ENCODE results near the gene CFAP141.

DNA sequence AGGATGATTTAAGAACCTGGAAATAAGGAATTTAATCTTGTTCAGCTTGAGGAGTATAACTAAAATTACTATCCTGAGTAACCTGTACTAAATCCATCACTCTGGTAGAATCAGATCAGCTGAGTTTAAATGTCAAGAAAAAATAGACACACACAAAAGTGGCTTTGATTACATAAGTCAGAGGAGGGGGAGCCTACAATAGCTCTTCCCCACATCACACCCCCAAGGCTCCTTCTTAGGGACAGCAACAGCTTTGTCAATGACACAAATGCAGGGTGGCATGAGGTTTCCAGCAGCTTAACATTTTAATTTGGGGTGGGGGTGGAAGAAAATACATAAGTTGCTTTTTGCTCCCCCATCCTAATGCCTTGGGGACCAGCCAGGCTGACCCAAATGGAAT, 38.7 kb downstream of the CFAP141 start:
- TF ChIP-seq, protein P1, sequence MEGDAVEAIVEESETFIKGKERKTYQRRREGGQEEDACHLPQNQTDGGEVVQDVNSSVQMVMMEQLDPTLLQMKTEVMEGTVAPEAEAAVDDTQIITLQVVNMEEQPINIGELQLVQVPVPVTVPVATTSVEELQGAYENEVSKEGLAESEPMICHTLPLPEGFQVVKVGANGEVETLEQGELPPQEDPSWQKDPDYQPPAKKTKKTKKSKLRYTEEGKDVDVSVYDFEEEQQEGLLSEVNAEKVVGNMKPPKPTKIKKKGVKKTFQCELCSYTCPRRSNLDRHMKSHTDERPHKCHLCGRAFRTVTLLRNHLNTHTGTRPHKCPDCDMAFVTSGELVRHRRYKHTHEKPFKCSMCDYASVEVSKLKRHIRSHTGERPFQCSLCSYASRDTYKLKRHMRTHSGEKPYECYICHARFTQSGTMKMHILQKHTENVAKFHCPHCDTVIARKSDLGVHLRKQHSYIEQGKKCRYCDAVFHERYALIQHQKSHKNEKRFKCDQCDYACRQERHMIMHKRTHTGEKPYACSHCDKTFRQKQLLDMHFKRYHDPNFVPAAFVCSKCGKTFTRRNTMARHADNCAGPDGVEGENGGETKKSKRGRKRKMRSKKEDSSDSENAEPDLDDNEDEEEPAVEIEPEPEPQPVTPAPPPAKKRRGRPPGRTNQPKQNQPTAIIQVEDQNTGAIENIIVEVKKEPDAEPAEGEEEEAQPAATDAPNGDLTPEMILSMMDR (tag by site-specific recombination; IDR thresholded peaks at IDR 0.05), result no peak
- TF ChIP-seq ZNF184 (tag by site-specific recombination; IDR thresholded peaks at IDR 0.05), result no peak
